Measurements from ENCODE around the gene ZMYM1. TPM values are rescaled to one million over a fixed set of nuclear protein-coding genes. Genes with fewer than 3 reads are reported as not detected.
A peak's percentile ranks its signal among the peaks of the same experiment; 100 is the strongest.

ZMYM1 gene
- total RNA-seq, 6 donors from 2014 or later: 6.3 to 16.6 (median 10.3) TPM

- Histone ChIP-seq H3K27me3 (no peaks in the 10 kb centered on the region), H3K9me3 (no peaks in the 10 kb centered on the region), H3K36me3 (peaks cover 19 to 81% (median 40%) of the 10 kb centered on the region in 4 donors), H3K4me1 (no peaks in the 10 kb centered on the region), H3K4me3 (no peak overlapping the region), H3K27ac (no peak overlapping the region)
- no peak for ATAC-seq (ENCODE audit: low FRiP score in 2 of 2)
- no peak for TF ChIP-seq POLR2AphosphoS5 (IDR thresholded peaks at IDR 0.05)
- TF ChIP-seq, protein P1, sequence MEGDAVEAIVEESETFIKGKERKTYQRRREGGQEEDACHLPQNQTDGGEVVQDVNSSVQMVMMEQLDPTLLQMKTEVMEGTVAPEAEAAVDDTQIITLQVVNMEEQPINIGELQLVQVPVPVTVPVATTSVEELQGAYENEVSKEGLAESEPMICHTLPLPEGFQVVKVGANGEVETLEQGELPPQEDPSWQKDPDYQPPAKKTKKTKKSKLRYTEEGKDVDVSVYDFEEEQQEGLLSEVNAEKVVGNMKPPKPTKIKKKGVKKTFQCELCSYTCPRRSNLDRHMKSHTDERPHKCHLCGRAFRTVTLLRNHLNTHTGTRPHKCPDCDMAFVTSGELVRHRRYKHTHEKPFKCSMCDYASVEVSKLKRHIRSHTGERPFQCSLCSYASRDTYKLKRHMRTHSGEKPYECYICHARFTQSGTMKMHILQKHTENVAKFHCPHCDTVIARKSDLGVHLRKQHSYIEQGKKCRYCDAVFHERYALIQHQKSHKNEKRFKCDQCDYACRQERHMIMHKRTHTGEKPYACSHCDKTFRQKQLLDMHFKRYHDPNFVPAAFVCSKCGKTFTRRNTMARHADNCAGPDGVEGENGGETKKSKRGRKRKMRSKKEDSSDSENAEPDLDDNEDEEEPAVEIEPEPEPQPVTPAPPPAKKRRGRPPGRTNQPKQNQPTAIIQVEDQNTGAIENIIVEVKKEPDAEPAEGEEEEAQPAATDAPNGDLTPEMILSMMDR (IDR thresholded peaks at IDR 0.05): no peak
- TF ChIP-seq POLR2A (IDR thresholded peaks at IDR 0.05): no peak
- no peak for TF ChIP-seq EP300 (IDR thresholded peaks at IDR 0.05)
- 0 to 35% methylated on average over 1 of the region's 1 CpG for WGBS, 2 donors
- DNase-seq: no peak
Measured at GRCh38 chr1:35097224-35097623, 18.0 kb downstream of the ZMYM1 start.

- Histone ChIP-seq H3K27me3 (no peaks in the 10 kb centered on the region), H3K4me1 (no peaks in the 10 kb centered on the region), H3K27ac (no peak overlapping the region), H3K4me3 (no peak overlapping the region), H3K9me3 (no peaks in the 10 kb centered on the region), H3K36me3 (peaks cover 0 to 25% (median 6%) of the 10 kb centered on the region in 4 donors)
- DNase-seq: no peak
- TF ChIP-seq, protein P1 (IDR thresholded peaks at IDR 0.05): no peak
- TF ChIP-seq EP300 (IDR thresholded peaks at IDR 0.05) (no peak), POLR2AphosphoS5 (IDR thresholded peaks at IDR 0.05) (no peak), POLR2A (IDR thresholded peaks at IDR 0.05) (no peak)
- 91 to 95% methylated on average over 1 of the region's 1 CpG for WGBS, 2 donors
- ATAC-seq (ENCODE audit: low FRiP score in 2 of 2): no peak
Measured at GRCh38 chr1:35111106-35111505, 31.9 kb downstream of the ZMYM1 start.

DNA sequence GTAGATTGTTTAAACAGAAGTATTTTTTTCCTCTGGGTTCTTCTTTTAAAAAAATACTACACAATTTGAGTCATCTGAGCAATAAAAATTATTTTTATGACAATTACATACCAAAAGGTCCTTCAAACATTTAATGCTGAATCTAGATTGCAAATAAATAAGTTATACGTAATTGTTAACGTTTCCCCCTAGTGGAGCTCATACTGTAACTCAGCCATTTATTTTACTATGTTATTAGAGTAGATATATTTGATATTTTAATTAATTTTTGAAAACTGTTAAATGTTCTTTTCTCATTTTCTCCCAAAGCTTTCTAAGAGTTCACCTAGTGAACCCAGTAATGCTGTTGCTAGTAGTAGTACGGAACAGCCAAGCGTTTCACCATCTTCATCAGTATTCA is 33.5 kb downstream of the ZMYM1 start:
- DNase-seq (no peak), ATAC-seq (ENCODE audit: low FRiP score in 2 of 2) (no peak)
- peaks cover 0 to 24% (median 6%) of the 10 kb centered on the region in 4 donors for H3K36me3 ChIP-seq
- no peaks in the 10 kb centered on the region for H3K9me3 ChIP-seq
- WGBS, 2 donors: 89 to 94% methylated on average over 4 of the region's 4 CpGs
- H3K27me3 ChIP-seq: no peaks in the 10 kb centered on the region
- no peak overlapping the region for H3K4me3 ChIP-seq
- no peaks in the 10 kb centered on the region for H3K4me1 ChIP-seq
- TF ChIP-seq POLR2AphosphoS5 (IDR thresholded peaks at IDR 0.05): no peak
- no peak overlapping the region for H3K27ac ChIP-seq

DNA sequence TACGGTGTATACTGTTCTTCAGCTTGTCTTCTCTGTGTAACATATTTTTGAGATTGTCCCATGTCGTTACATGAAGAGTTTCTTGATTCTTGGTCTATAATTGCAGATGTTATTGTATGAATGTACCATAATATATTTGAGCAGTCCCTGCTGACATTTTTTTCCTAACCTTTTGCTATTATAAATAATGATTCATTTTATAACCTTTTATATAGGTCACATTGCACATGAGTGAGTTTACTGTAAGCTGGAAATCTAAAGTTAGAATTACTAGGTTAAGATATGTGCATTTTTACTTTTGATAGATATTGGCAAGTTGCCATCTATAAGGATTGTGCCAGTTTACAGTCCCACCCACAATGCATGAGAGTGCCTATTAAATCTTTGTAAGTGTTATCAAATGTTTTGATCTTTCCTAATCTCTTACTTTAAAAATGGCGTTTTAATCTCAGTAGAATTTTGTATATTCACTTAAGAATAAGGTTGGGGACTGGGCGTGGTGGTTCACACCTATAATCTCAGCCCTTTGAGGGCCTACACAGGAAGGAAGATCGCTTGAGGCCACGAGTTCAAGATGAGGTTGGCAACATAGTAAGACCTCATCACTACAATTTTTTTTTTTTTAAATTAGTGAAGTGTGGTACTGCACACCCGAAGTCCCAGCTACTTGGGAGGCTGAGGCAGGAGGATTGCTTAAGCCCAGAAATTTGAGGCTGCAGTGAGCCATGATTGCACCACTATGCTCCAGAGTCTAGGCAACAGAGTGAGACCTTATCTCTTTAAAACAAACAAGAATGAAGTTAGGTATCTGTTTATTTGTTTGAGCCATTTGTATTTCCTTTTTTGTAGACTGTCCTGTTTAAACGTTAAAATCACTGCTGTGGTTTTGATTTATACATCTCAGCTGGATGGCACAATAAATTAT is 36.5 kb downstream of the ZMYM1 start:
- peaks cover 0 to 4% (median 2%) of the 10 kb centered on the region in 4 donors for H3K4me1 ChIP-seq
- no peak overlapping the region for H3K4me3 ChIP-seq
- DNase-seq: no peak
- WGBS, 2 donors: 76 to 79% methylated on average over 8 of the region's 8 CpGs
- H3K36me3 ChIP-seq: peaks cover 0 to 19% (median 6%) of the 10 kb centered on the region in 4 donors
- no peak for TF ChIP-seq POLR2AphosphoS5 (IDR thresholded peaks at IDR 0.05)
- TF ChIP-seq EP300 (IDR thresholded peaks at IDR 0.05): no peak
- TF ChIP-seq, protein P1 (IDR thresholded peaks at IDR 0.05): no peak
- no peak for TF ChIP-seq POLR2A (IDR thresholded peaks at IDR 0.05)
- no peaks in the 10 kb centered on the region for H3K27me3 ChIP-seq
- ATAC-seq (ENCODE audit: low FRiP score in 2 of 2): no peak
- no peak overlapping the region for H3K27ac ChIP-seq
- no peaks in the 10 kb centered on the region for H3K9me3 ChIP-seq

DNA sequence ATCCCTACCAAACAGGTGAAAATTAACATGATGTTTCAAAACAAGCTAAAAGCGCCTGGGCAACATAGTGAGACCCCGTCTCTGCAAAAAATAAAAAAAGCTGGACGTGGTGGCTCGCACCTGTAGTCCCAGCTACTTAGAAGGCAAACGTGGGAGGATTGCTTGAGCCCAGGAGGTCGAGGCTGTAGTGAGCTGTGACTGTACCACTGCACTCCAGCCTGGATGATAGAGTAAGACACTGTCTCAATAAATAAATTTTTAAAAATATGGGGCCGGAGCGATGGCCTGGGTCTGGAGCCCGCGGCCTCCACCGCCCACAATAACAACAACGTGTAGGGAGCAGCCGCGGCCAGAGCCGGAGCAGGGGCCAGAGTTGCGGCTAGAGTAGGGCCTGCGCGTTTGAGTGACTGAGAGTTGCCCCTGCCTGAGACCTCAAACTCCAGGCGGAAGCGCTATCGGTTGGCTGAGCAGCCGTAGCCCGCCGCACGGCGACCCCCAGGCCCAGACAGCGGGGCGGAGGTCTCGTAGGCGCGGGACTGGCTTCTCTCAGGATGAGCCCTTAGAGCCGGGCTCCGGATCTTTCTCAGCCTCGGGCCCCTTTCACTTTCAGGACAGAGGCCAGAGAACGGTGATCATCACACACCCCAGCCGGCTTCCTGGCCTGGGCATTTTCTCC is 41.4 kb downstream of the ZMYM1 start:
- Histone ChIP-seq H3K27me3 (no peaks in the 10 kb centered on the region), H3K36me3 (no peaks in the 10 kb centered on the region), H3K4me3 (peak overlapping the region in 3 of 4 donors; percentile 32 to 51 (median 51)), H3K4me1 (peaks cover 0 to 6% (median 4%) of the 10 kb centered on the region in 4 donors), H3K9me3 (no peaks in the 10 kb centered on the region), H3K27ac (no peak overlapping the region)
- no peak for TF ChIP-seq POLR2A (IDR thresholded peaks at IDR 0.05)
- TF ChIP-seq, protein P1 (IDR thresholded peaks at IDR 0.05): no peak
- no peak for TF ChIP-seq EP300 (IDR thresholded peaks at IDR 0.05)
- 22 to 34% methylated on average over 24 to 30 of the region's 36 CpGs for WGBS, 2 donors
- ATAC-seq (ENCODE audit: low FRiP score in 2 of 2) (peak; percentile 19 to 72), DNase-seq (peak in 1 of 2 donors; percentile 82)

All from upper lobe of left lung (tissue), 6 donors.